ENCODE data around the gene COLEC12. TPM values are rescaled to one million over a fixed set of nuclear protein-coding genes. Genes with fewer than 3 reads are reported as not detected.

The COLEC12 gene
- total RNA-seq, 1 donor from 2014 or later, result 11.6 TPM

DNA sequence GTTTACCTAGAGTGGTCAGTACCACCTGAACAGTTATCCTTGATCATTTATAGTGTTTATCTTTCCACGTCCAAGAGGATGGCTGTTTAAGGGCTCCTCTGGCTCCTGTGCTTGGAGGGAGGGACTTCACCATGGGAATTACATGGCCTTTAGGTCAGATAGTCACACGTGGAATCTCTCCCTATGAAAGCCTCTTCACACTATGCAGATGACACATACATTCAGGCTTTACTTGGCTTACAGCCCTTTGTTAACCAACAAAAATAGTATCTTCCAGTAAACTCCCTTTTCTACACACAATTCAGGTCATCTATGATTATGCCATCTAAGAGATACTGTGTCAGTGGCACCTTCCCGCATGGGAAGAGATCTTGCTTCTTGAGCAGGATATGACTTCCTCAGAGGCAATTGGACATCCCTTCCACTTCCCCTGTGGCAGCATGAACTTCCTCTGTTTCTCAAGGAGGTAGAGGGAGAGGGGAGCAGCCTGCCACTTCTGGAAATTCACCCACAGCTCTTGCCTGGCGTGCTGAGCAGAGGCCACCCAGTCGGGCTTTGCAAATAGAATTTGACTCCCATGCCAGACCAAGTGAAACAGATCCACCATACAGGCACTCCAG, 53.5 kb downstream of the COLEC12 start:
- no peak for DNase-seq (ENCODE audit: low read depth)
- no peaks in the 10 kb centered on the region for H4K20me1 ChIP-seq (ENCODE audit: insufficient read depth, low read length)
- no peak overlapping the region for H3K27ac Mint-ChIP-seq (ENCODE audit: unreplicated experiment)

DNA sequence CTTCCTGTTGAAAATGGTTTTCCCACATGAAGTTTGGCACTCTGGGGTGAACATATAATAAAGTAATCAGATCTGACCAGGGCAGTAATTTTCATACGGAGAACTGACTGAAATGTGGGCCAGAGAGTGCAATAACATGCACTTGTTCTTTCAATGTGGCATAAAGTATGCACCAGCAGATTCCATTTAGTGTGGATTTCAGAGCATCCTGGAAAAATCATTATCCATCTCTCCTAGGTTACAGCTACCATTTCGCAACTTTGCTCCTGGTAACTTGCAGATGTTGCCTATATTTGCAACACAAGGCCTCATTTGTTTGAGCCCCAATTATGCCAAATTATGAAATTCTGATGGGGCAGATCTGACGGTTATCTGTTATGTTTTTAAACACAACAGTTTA, 55.4 kb downstream of the COLEC12 start:
- Histone ChIP-seq H3K4me2 (ENCODE audit: low read length) (no peak overlapping the region), H3K79me2 (ENCODE audit: insufficient read depth, low read length) (no peaks in the 10 kb centered on the region), H3K9ac (ENCODE audit: low read length) (no peak overlapping the region), H4K20me1 (ENCODE audit: insufficient read depth, low read length) (no peaks in the 10 kb centered on the region), H3K4me1 (ENCODE audit: insufficient read depth, low read length) (no peaks in the 10 kb centered on the region), H2AFZ (ENCODE audit: low read depth, low read length) (no peak overlapping the region), H3K27ac (ENCODE audit: low read depth, low read length) (no peak overlapping the region), H3K4me3 (ENCODE audit: insufficient read depth, low read depth, low read length) (no peak overlapping the region), H3K27me3 (ENCODE audit: insufficient read depth, low read length) (no peaks in the 10 kb centered on the region), H3K36me3 (ENCODE audit: insufficient read depth, low read length) (no peaks in the 10 kb centered on the region), H3K9me3 (ENCODE audit: insufficient read depth, low read depth, low read length) (no peaks in the 10 kb centered on the region)
- Mint-ChIP-seq H3K4me3 (ENCODE audit: unreplicated experiment) (no peak overlapping the region), H3K27me3 (ENCODE audit: low read depth, unreplicated experiment) (peaks cover 4% of the 10 kb centered on the region), H3K27ac (ENCODE audit: unreplicated experiment) (no peak overlapping the region), H3K9me3 (ENCODE audit: unreplicated experiment) (no peaks in the 10 kb centered on the region), H3K36me3 (ENCODE audit: low read depth, unreplicated experiment) (peaks cover 2% of the 10 kb centered on the region), H3K4me1 (ENCODE audit: low read depth, unreplicated experiment) (peaks cover 4% of the 10 kb centered on the region)
- DNase-seq (ENCODE audit: low read depth), result no peak
- TF ChIP-seq, protein P1, sequence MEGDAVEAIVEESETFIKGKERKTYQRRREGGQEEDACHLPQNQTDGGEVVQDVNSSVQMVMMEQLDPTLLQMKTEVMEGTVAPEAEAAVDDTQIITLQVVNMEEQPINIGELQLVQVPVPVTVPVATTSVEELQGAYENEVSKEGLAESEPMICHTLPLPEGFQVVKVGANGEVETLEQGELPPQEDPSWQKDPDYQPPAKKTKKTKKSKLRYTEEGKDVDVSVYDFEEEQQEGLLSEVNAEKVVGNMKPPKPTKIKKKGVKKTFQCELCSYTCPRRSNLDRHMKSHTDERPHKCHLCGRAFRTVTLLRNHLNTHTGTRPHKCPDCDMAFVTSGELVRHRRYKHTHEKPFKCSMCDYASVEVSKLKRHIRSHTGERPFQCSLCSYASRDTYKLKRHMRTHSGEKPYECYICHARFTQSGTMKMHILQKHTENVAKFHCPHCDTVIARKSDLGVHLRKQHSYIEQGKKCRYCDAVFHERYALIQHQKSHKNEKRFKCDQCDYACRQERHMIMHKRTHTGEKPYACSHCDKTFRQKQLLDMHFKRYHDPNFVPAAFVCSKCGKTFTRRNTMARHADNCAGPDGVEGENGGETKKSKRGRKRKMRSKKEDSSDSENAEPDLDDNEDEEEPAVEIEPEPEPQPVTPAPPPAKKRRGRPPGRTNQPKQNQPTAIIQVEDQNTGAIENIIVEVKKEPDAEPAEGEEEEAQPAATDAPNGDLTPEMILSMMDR (IDR thresholded peaks at IDR 0.05; ENCODE audit: insufficient read depth, low read depth, low read length), result no peak
- no peak for TF ChIP-seq EZH2 (IDR thresholded peaks at IDR 0.05; ENCODE audit: insufficient read depth, low read length)
- no peak for FAIRE-seq

More for the DNA sequence above, 53.5 kb downstream of the COLEC12 start:
- Histone ChIP-seq H3K4me2 (ENCODE audit: low read length) (no peak overlapping the region), H3K36me3 (ENCODE audit: insufficient read depth, low read length) (no peaks in the 10 kb centered on the region), H3K4me1 (ENCODE audit: insufficient read depth, low read length) (no peaks in the 10 kb centered on the region), H3K4me3 (ENCODE audit: insufficient read depth, low read depth, low read length) (no peak overlapping the region), H2AFZ (ENCODE audit: low read depth, low read length) (no peak overlapping the region), H3K27me3 (ENCODE audit: insufficient read depth, low read length) (no peaks in the 10 kb centered on the region), H3K9me3 (ENCODE audit: insufficient read depth, low read depth, low read length) (no peaks in the 10 kb centered on the region), H3K9ac (ENCODE audit: low read length) (no peak overlapping the region), H3K27ac (ENCODE audit: low read depth, low read length) (no peak overlapping the region), H3K79me2 (ENCODE audit: insufficient read depth, low read length) (no peaks in the 10 kb centered on the region)
- H3K9me3 Mint-ChIP-seq (ENCODE audit: unreplicated experiment), result peaks cover 12% of the 10 kb centered on the region
- peaks cover 6% of the 10 kb centered on the region for H3K36me3 Mint-ChIP-seq (ENCODE audit: low read depth, unreplicated experiment)
- FAIRE-seq, result no peak
- peaks cover 4% of the 10 kb centered on the region for H3K27me3 Mint-ChIP-seq (ENCODE audit: low read depth, unreplicated experiment)
- no peak overlapping the region for H3K4me3 Mint-ChIP-seq (ENCODE audit: unreplicated experiment)
- H3K4me1 Mint-ChIP-seq (ENCODE audit: low read depth, unreplicated experiment), result peaks cover 4% of the 10 kb centered on the region
- TF ChIP-seq, protein P1 (IDR thresholded peaks at IDR 0.05; ENCODE audit: insufficient read depth, low read depth, low read length), result no peak
- TF ChIP-seq EZH2 (IDR thresholded peaks at IDR 0.05; ENCODE audit: insufficient read depth, low read length), result no peak

DNA sequence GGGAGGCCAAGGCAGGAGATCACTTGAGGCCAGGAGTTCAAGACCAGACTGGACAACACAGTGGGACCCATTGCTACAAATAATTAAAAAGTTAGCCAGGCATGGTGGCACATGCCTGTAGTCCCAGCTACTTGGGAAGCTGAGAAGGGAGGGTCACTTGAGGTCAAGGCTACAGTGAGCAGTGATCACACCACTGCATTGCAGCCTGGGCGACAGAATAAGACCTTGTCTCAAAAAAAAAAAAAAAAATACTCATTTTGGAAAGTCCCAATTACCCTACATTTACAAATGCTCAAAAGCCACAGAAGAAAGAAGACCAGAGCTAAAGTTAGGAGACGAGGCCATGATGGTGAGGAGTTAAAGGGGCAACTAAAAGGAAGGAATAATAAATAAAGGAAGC, 61.9 kb downstream of the COLEC12 start:
- H3K4me3 Mint-ChIP-seq (ENCODE audit: unreplicated experiment), result no peak overlapping the region
- no peaks in the 10 kb centered on the region for H3K27me3 ChIP-seq (ENCODE audit: insufficient read depth, low read length)

More for the DNA sequence above, 61.9 kb downstream of the COLEC12 start:
- H3K4me3 ChIP-seq (ENCODE audit: insufficient read depth, low read depth, low read length), result no peak overlapping the region
- Mint-ChIP-seq H3K4me1 (ENCODE audit: low read depth, unreplicated experiment) (peaks cover 21% of the 10 kb centered on the region), H3K27me3 (ENCODE audit: low read depth, unreplicated experiment) (peaks cover 4% of the 10 kb centered on the region), H3K27ac (ENCODE audit: unreplicated experiment) (no peak overlapping the region), H3K9me3 (ENCODE audit: unreplicated experiment) (no peaks in the 10 kb centered on the region), H3K36me3 (ENCODE audit: low read depth, unreplicated experiment) (no peaks in the 10 kb centered on the region)
- no peaks in the 10 kb centered on the region for H3K79me2 ChIP-seq (ENCODE audit: insufficient read depth, low read length)
- no peaks in the 10 kb centered on the region for H3K9me3 ChIP-seq (ENCODE audit: insufficient read depth, low read depth, low read length)
- TF ChIP-seq EZH2 (IDR thresholded peaks at IDR 0.05; ENCODE audit: insufficient read depth, low read length), result no peak
- TF ChIP-seq, protein P1 (IDR thresholded peaks at IDR 0.05; ENCODE audit: insufficient read depth, low read depth, low read length), result no peak
- H3K36me3 ChIP-seq (ENCODE audit: insufficient read depth, low read length), result no peaks in the 10 kb centered on the region
- H3K4me2 ChIP-seq (ENCODE audit: low read length), result no peak overlapping the region
- peaks cover 8% of the 10 kb centered on the region for H3K4me1 ChIP-seq (ENCODE audit: insufficient read depth, low read length)
- H3K27ac ChIP-seq (ENCODE audit: low read depth, low read length), result no peak overlapping the region
- no peak for FAIRE-seq
- H2AFZ ChIP-seq (ENCODE audit: low read depth, low read length), result no peak overlapping the region
- DNase-seq (ENCODE audit: low read depth), result no peak
- no peak overlapping the region for H3K9ac ChIP-seq (ENCODE audit: low read length)
- no peaks in the 10 kb centered on the region for H4K20me1 ChIP-seq (ENCODE audit: insufficient read depth, low read length)
